Omental fat pad (tissue), 4 donors: ENCODE results near the gene CCDC171. TPM values are rescaled to one million over a fixed set of nuclear protein-coding genes. Genes with fewer than 3 reads are reported as not detected.

ENCODE experiments used
- ATAC-seq: fragments of 150-250 bp; one replicate; pipeline ENCODE4 v1.9.1; 2016; ENCODE audit warnings: mild to moderate bottlenecking, moderate library complexity; ENCODE audit not compliant: low FRiP score
- DNase-seq: peaks from one replicate; pipeline ENCODE4 v3.0.0-alpha.2; 2019; ENCODE audit warnings: low spot score
- total RNA-seq, 4 donors: library from RNA; depleted of rRNA; stranded (reverse); fragments of >200 nt; gene quantifications; one replicate each; pipeline ENCODE4 v1.1.0, GENCODE V29; 2016
- TF ChIP-seq, protein P1 (sequence below), 3 donors: fragments of 450-650 bp; IDR thresholded peaks; one replicate each; pipeline ENCODE4 v1.5.1; 2016 to 2017; ENCODE audit warnings: antibody characterized with exemption in 3 of 3, mild to moderate bottlenecking in 3 of 3, moderate library complexity in 2 of 3

Gene CCDC171
- total RNA-seq, 4 donors from 2014 or later: 1.1 to 5.0 (median 2.1) TPM

DNA sequence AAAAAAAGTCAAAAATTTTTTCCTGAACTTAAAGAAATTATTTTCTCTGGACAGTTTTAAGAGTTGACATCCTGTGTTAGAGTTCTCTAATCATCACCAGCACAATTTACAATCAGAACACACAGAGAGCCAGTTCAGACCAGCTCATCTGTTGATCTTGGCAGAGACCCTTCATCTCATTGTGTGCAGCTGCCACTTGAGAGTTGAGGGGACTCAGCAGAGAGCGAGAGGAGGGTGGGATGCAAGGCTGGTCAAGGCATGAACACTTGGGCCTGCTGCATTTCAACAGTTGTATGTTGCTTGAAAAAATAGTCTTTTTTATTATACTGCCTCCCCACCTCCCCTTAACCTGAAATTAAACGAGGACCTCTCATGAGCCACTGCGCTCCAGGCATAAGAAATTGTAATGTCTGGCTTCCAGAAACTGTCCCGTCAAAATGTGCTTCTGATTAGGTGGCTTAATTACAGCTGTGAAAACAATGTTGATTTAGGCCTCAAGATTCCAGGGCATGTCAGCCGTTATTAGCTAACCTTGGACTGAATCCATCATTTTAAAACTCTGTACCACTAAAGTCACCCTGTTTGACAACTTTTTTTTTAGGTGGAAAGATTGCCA, 383.6 kb downstream of the CCDC171 start:
- TF ChIP-seq, protein P1, sequence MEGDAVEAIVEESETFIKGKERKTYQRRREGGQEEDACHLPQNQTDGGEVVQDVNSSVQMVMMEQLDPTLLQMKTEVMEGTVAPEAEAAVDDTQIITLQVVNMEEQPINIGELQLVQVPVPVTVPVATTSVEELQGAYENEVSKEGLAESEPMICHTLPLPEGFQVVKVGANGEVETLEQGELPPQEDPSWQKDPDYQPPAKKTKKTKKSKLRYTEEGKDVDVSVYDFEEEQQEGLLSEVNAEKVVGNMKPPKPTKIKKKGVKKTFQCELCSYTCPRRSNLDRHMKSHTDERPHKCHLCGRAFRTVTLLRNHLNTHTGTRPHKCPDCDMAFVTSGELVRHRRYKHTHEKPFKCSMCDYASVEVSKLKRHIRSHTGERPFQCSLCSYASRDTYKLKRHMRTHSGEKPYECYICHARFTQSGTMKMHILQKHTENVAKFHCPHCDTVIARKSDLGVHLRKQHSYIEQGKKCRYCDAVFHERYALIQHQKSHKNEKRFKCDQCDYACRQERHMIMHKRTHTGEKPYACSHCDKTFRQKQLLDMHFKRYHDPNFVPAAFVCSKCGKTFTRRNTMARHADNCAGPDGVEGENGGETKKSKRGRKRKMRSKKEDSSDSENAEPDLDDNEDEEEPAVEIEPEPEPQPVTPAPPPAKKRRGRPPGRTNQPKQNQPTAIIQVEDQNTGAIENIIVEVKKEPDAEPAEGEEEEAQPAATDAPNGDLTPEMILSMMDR (IDR thresholded peaks at IDR 0.05): no peak
- no peak for ATAC-seq
- no peak for DNase-seq

DNA sequence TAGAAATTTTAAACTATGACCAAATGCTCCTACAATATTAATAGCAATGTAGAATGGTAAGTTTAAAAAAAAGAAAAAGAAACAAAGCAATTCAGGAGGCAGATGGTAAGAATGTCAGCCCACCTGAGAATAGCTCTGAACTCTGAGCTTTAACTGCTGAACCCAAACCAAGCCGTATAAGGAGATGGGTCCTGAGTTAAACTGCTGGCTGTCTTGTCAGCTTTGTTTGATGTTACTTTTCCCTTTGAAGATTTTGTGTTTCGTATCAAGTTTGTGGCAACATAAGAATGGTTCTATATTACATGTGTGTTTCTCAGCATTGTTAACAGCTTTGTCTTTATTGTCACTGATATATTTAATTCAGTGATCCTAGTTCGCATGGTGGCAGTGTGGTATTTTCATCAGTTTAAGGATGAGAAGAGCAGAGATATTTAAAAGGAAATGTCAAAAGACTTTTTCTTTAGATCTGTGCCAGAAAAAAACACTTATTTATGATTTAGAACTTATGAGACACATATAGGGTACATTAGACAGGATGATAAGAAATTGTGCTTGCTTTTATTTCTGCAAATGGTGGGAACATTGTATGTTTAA, 390.1 kb downstream of the CCDC171 start:
- no peak for DNase-seq
- ATAC-seq: no peak
- TF ChIP-seq, protein P1 (IDR thresholded peaks at IDR 0.05): no peak

DNA sequence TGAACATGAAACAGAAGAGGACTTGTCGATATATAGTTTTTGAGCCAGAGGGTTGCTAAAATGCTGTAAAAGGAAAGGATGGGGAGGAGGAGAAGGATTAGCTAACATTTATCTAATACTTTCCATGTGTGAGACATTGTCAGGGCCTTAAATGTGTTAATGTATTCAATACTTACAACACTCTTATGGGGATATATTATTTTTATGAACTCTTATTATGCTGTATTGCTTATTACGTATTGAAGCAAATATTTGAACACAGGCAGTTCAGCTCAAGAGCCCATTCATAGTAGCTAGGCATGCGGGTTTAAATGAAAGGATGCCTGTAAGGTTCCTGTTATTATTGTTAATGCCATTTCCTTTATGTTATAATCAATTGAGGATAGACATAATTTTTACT, 391.5 kb downstream of the CCDC171 start:
- TF ChIP-seq, protein P1 (IDR thresholded peaks at IDR 0.05): no peak
- DNase-seq: no peak
- ATAC-seq: no peak

DNA sequence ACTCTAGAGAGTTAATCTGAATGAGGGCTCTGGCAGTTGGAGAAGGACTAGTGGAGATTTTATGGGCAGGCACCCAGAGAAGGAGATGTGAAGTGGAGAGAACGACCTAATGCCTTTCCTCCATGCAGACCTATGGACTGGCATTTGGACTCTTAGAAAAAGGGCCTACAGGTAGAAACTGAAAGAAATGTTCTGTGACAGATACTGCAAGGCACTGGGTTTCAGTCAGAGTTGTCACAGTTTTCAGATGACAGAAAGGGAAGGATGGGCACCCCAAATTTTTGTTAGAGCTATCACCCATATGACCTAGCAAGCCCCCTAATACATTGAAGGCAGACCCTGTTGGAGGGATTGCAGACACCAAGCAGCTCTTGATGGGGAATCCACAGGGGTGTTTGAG, 406.8 kb downstream of the CCDC171 start:
- ATAC-seq (no peak), DNase-seq (no peak)
- TF ChIP-seq, protein P1 (IDR thresholded peaks at IDR 0.05): no peak

DNA sequence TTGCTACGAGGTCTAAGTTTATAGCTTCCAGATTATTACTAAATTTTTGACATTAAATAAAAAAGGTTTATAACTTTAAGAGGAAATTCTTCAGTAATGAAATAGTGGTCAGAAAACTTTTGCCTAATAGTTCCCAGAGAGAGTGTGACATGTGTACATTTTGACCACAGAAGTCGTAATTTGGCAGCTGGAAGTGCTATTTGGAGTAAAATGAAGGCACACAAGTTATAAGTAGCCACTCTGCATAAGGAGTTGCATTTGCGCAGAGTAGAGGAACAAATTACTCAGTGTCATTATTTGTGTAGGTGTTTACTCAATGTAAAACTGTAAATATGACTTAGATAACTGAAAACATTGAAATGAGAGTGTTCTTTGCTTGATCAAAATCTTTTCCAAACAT, 408.4 kb downstream of the CCDC171 start:
- TF ChIP-seq, protein P1 (IDR thresholded peaks at IDR 0.05): no peak
- ATAC-seq (no peak), DNase-seq (no peak)

DNA sequence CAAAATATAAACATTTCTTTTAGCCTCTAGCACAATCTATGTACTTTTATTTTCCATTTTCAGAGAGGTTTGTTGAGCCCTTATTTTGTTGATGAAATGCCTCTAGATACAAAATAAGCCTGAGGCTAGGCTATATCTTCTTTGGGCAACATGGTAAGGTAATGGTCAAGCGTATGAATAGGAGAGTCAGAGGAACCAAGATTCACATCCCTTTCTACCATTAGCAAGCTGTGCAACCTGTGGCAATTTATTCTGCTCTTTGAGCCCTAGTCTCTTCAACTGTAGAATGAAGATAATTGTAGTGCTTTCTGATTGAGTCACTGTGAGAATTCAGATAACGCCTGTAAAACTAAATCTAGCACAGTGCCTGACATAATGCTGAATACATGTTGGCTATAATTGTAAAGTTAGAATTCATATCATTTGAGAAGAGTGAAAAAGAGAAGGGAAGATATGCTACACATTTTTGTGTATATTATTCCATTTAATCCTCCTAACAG, 412.5 kb downstream of the CCDC171 start:
- TF ChIP-seq, protein P1 (IDR thresholded peaks at IDR 0.05): no peak
- no peak for DNase-seq
- no peak for ATAC-seq

DNA sequence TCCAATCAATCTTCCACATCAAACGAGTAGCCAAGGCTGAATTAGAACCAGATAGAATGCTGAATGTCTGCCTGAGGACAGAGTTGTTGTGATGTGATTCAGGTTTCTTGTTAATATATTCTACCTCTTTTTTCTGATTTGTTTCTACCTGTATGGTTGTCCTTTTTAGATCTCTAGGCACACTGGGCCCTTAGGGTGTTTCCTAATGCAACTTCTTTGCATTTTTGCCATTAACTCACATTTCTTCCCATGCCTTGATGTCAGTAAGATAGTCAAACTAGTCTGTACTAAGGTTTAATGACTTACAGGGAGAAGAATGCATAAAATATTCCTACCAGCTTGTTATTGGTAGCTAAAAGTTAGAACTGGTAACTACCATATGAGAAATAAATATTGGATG, 413.6 kb downstream of the CCDC171 start:
- no peak for DNase-seq
- TF ChIP-seq, protein P1 (IDR thresholded peaks at IDR 0.05): no peak
- ATAC-seq: no peak
